K562 treated with DMSO at 1 percent for 12 hours (cell line): ENCODE results near the gene VRK1. TPM values are rescaled to one million over a fixed set of nuclear protein-coding genes. Genes with fewer than 3 reads are reported as not detected.

ENCODE experiments used
- total RNA-seq: library from RNA; unstranded; fragments of 300-600 nt; gene quantifications from 2 replicates; pipeline ENCODE4 v1.2.3, GENCODE V29; 2022; ENCODE audit not compliant: insufficient read depth

Gene VRK1
- total RNA-seq: 40.1 and 59.8 TPM in 2 replicates

GRCh38 chr14:96796851-96797581 is at the start of gene VRK1:
Gene VRK1 (plus strand): TSS chr14:96797382. CDS start chr14:96833472, 36,090 bp downstream.

